NT2/D1 (cell line): ENCODE measurements around the gene RASA4B.

Experiments
- SUZ12 ChIP-seq: IDR thresholded peaks from 2 replicates; pipeline ENCODE4 v1.6.1; 2011; ENCODE audit not compliant: insufficient read length, insufficient read depth; ENCODE audit errors: extremely low read depth
- YY1 ChIP-seq: IDR thresholded peaks from 2 replicates; pipeline ENCODE4 v1.6.1; 2011; ENCODE audit not compliant: insufficient read length, insufficient read depth
- ZNF274 ChIP-seq: IDR thresholded peaks from 2 replicates; pipeline ENCODE4 v1.6.1; 2011; ENCODE audit warnings: mild to moderate bottlenecking, low read depth, low read length

DNA sequence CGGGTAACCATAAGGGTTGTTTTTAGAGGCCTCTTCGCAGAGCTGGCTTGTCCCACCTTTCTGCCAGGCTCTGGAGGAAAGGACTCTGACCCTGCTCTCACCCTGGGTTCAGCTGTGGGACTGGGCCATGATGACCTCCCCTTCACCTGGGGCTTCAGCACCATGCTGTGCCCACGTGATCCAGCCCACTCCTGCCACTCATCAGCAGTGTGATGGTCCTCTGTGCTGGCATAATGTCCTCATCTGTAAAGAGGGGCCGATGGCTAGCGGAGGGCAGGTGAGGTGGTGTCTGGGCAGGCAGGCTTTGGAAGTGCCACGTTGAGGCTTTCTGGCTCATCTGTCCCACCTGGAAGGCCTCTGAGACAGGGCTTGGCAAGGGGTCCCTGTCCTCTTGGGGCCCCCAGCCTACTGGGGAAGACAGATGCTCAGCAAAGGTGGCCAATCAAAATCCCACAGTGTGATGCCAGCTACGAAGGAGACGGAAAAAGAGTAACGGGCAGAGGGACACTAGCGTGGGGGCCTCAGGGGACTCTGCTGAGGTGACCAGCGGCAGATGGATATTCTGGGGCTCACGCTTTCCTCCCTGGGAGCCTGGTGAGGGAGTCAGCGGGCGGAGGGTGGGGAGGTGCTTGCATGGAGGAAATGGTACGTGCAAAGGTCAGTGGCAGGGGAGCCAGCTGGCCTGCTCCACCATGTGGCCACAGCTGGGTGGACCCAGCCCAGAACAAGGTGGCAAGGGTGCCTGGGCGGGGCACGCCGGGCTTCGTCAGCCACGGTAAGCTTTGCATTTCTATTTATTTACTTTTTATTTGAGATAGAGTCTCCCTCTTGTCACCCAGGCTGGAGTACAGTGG lies 47.4 kb downstream of the RASA4B start:
- TF ChIP-seq YY1 (no peak), SUZ12 (no peak), ZNF274 (no peak)
